Measurements from ENCODE around the gene ECSCR. TPM values are rescaled to one million over a fixed set of nuclear protein-coding genes. Genes with fewer than 3 reads are reported as not detected.

ECSCR gene
- total and polyA plus RNA-seq, 10 of the 15 experiments (the other 5 are each of a cell fraction or from before 2014, with no cell fraction given), result 0.15 to 0.83 (median 0.23) TPM; not detected in 3

DNA sequence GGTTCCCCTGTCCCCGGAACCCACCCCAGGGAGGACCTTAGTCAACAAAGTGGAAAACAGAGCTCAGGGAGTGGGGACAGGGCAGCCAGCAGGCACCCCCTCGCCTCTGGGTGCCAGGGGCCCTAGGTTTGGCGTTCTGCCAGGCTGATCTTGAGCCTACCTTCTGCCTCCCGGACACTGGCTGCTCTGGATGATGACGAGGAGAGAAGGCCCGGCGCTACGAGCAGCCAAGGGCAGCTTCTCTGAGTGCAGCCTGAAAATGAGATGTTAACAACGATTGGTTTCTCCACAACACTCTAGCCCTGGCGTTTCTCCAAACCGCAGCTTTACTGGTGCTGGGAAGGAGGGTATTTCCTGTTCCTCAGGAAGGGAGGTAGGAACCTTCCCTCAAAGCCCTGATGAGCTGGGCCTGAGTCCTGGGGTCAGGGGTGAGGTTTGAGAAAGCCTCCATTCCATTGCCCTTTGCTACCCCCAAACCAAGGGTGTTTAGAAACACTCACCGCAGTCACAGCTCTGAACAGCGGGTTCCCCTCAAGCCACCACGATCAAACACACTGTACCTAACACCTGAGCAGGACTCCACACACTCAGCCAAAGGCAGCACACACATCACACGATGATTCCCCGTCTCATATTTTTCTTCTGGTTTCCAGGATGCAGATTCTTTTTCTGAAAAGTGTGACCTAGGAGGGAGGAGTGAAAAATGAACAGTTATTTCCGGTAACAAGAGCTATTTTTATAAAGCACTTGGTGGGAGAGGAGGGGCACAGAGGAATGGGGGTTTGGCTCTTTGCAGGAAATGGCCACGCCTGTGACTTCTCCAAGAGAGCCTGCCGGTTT lies 19.7 kb upstream of the ECSCR start, which contains the start of gene STING1 (continued):
- TF ChIP-seq, protein P1, sequence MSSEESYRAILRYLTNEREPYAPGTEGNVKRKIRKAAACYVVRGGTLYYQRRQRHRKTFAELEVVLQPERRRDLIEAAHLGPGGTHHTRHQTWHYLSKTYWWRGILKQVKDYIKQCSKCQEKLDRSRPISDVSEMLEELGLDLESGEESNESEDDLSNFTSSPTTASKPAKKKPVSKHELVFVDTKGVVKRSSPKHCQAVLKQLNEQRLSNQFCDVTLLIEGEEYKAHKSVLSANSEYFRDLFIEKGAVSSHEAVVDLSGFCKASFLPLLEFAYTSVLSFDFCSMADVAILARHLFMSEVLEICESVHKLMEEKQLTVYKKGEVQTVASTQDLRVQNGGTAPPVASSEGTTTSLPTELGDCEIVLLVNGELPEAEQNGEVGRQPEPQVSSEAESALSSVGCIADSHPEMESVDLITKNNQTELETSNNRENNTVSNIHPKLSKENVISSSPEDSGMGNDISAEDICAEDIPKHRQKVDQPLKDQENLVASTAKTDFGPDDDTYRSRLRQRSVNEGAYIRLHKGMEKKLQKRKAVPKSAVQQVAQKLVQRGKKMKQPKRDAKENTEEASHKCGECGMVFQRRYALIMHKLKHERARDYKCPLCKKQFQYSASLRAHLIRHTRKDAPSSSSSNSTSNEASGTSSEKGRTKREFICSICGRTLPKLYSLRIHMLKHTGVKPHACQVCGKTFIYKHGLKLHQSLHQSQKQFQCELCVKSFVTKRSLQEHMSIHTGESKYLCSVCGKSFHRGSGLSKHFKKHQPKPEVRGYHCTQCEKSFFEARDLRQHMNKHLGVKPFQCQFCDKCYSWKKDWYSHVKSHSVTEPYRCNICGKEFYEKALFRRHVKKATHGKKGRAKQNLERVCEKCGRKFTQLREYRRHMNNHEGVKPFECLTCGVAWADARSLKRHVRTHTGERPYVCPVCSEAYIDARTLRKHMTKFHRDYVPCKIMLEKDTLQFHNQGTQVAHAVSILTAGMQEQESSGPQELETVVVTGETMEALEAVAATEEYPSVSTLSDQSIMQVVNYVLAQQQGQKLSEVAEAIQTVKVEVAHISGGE (CRISPR knock-in tag; IDR thresholded peaks at IDR 0.05), result no peak
- TF ChIP-seq, protein P2, sequence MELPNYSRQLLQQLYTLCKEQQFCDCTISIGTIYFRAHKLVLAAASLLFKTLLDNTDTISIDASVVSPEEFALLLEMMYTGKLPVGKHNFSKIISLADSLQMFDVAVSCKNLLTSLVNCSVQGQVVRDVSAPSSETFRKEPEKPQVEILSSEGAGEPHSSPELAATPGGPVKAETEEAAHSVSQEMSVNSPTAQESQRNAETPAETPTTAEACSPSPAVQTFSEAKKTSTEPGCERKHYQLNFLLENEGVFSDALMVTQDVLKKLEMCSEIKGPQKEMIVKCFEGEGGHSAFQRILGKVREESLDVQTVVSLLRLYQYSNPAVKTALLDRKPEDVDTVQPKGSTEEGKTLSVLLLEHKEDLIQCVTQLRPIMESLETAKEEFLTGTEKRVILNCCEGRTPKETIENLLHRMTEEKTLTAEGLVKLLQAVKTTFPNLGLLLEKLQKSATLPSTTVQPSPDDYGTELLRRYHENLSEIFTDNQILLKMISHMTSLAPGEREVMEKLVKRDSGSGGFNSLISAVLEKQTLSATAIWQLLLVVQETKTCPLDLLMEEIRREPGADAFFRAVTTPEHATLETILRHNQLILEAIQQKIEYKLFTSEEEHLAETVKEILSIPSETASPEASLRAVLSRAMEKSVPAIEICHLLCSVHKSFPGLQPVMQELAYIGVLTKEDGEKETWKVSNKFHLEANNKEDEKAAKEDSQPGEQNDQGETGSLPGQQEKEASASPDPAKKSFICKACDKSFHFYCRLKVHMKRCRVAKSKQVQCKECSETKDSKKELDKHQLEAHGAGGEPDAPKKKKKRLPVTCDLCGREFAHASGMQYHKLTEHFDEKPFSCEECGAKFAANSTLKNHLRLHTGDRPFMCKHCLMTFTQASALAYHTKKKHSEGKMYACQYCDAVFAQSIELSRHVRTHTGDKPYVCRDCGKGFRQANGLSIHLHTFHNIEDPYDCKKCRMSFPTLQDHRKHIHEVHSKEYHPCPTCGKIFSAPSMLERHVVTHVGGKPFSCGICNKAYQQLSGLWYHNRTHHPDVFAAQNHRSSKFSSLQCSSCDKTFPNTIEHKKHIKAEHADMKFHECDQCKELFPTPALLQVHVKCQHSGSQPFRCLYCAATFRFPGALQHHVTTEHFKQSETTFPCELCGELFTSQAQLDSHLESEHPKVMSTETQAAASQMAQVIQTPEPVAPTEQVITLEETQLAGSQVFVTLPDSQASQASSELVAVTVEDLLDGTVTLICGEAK (IDR thresholded peaks at IDR 0.05; ENCODE audit: borderline replicate concordance), result no peak
- TF ChIP-seq NRF1 (conservative IDR thresholded peaks at IDR 0.05; ENCODE audit: low read depth, low read length) (no peak), POU2F2 (IDR thresholded peaks at IDR 0.05; ENCODE audit: borderline replicate concordance, low read depth, low read length) (no peak), SIN3A (IDR thresholded peaks at IDR 0.05; ENCODE audit: low read depth, low read length) (no peak), TAF1 (IDR thresholded peaks at IDR 0.05; ENCODE audit: borderline replicate concordance, low read depth, low read length) (0 out of 2 replicates have a peak, but pooled peaks have one; percentile 6), MXI1 (IDR thresholded peaks at IDR 0.05; ENCODE audit: low read depth, low read length) (no peak), MEF2B (IDR thresholded peaks at IDR 0.05; ENCODE audit: partially characterized antibody, poor library complexity, severe bottlenecking) (peak; percentile 38), SMARCA5 (IDR thresholded peaks at IDR 0.05) (no peak), TCF12 (IDR thresholded peaks at IDR 0.05; ENCODE audit: low read depth, low read length) (no peak), ZNF207 (IDR thresholded peaks at IDR 0.05; ENCODE audit: borderline replicate concordance) (no peak), POLR2AphosphoS2 (IDR thresholded peaks at IDR 0.05; ENCODE audit: low read depth, low read length) (no peak), RAD51 (IDR thresholded peaks at IDR 0.05) (no peak), CHD4 (IDR thresholded peaks at IDR 0.05) (no peak), PAX8 (IDR thresholded peaks at IDR 0.05) (no peak), RUNX3 (IDR thresholded peaks at IDR 0.05; ENCODE audit: low read length) (peak; percentile 93), MEF2A (IDR thresholded peaks at IDR 0.05; ENCODE audit: insufficient read depth, low read depth, low read length) (no peak; the same call in 1 of the 2 replicates)
- TF ChIP-seq, protein P3, sequence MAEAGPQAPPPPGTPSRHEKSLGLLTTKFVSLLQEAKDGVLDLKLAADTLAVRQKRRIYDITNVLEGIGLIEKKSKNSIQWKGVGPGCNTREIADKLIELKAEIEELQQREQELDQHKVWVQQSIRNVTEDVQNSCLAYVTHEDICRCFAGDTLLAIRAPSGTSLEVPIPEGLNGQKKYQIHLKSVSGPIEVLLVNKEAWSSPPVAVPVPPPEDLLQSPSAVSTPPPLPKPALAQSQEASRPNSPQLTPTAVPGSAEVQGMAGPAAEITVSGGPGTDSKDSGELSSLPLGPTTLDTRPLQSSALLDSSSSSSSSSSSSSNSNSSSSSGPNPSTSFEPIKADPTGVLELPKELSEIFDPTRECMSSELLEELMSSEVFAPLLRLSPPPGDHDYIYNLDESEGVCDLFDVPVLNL (IDR thresholded peaks at IDR 0.05; ENCODE audit: low read depth, low read length), result no peak
- TF ChIP-seq, protein P4, sequence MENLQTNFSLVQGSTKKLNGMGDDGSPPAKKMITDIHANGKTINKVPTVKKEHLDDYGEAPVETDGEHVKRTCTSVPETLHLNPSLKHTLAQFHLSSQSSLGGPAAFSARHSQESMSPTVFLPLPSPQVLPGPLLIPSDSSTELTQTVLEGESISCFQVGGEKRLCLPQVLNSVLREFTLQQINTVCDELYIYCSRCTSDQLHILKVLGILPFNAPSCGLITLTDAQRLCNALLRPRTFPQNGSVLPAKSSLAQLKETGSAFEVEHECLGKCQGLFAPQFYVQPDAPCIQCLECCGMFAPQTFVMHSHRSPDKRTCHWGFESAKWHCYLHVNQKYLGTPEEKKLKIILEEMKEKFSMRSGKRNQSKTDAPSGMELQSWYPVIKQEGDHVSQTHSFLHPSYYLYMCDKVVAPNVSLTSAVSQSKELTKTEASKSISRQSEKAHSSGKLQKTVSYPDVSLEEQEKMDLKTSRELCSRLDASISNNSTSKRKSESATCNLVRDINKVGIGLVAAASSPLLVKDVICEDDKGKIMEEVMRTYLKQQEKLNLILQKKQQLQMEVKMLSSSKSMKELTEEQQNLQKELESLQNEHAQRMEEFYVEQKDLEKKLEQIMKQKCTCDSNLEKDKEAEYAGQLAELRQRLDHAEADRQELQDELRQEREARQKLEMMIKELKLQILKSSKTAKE (IDR thresholded peaks at IDR 0.05; ENCODE audit: low read depth, poor library complexity, severe bottlenecking), result no peak

All from GM12878 (cell line).